Skeletal muscle tissue (tissue), 4 donors: ENCODE data around the gene TMPRSS4. TPM values are rescaled to one million over a fixed set of nuclear protein-coding genes. Genes with fewer than 3 reads are reported as not detected.
"Not testable (repeated sequence)": the region's sequence is repeated elsewhere in the genome, so short reads cannot be mapped to it uniquely, and the experiment has no call there.

ENCODE experiments used
- H3K27ac ChIP-seq: one replicate; pipeline ENCODE4 v1.7.0; 2013; ENCODE audit warnings: mild to moderate bottlenecking, low read depth, low read length, inconsistent platforms
- H3K27me3 ChIP-seq, 3 donors: one replicate each; pipeline ENCODE4 v1.7.0; 2013; ENCODE audit warnings: low read length in 3 of 3; ENCODE audit not compliant: control insufficient read depth in 3 of 3, insufficient read depth in 3 of 3
- H3K36me3 ChIP-seq, 3 donors: one replicate each; pipeline ENCODE4 v1.7.0; 2013; ENCODE audit warnings: low read length in 3 of 3; ENCODE audit not compliant: control insufficient read depth in 3 of 3, insufficient read depth in 3 of 3
- H3K4me1 ChIP-seq, 3 donors: one replicate each; pipeline ENCODE4 v1.7.0; 2013; ENCODE audit warnings: low read length in 3 of 3, mild to moderate bottlenecking in 3 of 3; ENCODE audit not compliant: control insufficient read depth in 3 of 3, insufficient read depth in 3 of 3
- H3K4me3 ChIP-seq, 3 donors: one replicate each; pipeline ENCODE4 v1.7.0; 2013; ENCODE audit warnings: low read length in 3 of 3
- H3K9ac ChIP-seq, 3 donors: one replicate each; pipeline ENCODE4 v1.7.0; 2013; ENCODE audit warnings: low read length in 3 of 3, mild to moderate bottlenecking in 3 of 3, moderate library complexity in 2 of 3, low read depth in 1 of 3
- H3K9me3 ChIP-seq, 3 donors: one replicate each; pipeline ENCODE4 v1.7.0; 2013; ENCODE audit warnings: low read length in 3 of 3; ENCODE audit not compliant: control insufficient read depth in 3 of 3
- total RNA-seq: library from RNA; depleted of rRNA; stranded (reverse); fragments of >200 nt; gene quantifications from one replicate; pipeline ENCODE4 v1.2.3, GENCODE V29; 2014
- donor health status: Osteomylitis.

TMPRSS4 gene
- total RNA-seq, 1 donor from 2014 or later, result not detected

DNA sequence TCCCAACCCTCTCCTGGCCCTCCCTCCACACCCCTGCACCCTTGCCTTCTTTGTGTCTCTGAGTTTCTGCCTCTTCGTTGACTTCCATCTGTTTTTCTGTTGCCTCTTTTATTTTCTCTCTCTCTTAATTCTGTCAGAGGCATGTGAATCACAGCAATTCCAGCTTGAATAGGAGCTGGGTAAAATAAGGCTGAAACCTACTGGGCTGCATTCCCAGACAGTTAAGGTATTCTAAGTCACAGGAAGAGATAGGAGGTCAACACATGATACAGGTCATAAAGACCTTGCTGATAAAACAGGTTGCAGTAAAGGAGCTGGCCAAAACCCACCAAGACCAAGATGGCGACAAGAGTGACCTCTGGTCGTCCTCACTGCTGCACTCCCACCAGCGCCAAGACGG, 14.2 kb upstream of the TMPRSS4 start:
- peaks cover 10 to 25% (median 24%) of the 10 kb centered on the region in 3 donors for H3K4me1 ChIP-seq
- not testable (repeated sequence) for H3K36me3 ChIP-seq, H3K9me3 ChIP-seq, H3K27me3 ChIP-seq, H3K4me3 ChIP-seq, H3K9ac ChIP-seq, H3K27ac ChIP-seq

DNA sequence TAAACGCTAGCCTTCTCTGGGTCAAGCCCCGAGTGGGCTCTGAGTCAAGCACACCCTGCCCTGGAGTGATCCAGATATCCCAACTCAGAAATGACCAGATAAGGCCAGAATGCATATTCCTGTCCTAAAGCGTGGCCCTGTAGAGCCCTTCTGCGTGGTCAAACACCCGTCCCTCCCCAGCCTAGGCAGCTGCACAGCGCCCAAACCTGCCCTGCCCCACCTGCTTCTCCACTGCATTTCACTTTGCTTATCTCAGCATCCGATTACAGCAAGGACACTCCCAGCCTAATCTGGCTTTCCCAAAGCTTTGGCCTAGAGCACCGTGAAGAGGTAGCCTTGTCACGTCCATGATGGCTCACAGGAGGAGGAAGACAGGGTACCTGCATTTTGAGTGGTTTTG, 11.9 kb upstream of the TMPRSS4 start:
- no peak overlapping the region for H3K4me3 ChIP-seq
- H3K27ac ChIP-seq, result no peak overlapping the region
- no peak overlapping the region for H3K9ac ChIP-seq
- peaks cover 0 to 6% (median 3%) of the 10 kb centered on the region in 3 donors for H3K27me3 ChIP-seq
- peaks cover 10 to 22% (median 18%) of the 10 kb centered on the region in 3 donors for H3K4me1 ChIP-seq
- no peaks in the 10 kb centered on the region for H3K36me3 ChIP-seq
- no peaks in the 10 kb centered on the region for H3K9me3 ChIP-seq

DNA sequence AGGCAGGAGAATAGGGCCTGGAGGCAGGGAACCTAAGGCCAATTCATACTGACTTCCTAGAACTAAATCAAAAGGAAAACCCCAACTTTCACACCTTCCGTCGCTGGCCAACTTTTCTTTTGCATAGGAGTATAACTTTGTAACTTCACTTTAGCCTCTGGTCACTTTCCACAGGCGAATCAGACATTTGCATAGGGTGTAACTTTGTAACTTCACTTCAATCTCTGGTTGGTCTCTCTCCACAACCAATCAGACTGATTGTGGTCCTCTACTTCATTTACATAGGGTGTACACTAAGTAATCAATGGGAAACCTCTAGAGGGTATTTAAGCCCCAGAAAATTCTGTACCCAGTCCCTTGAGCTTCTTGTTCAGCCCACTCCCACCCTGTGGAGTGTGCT, 11.5 kb upstream of the TMPRSS4 start:
- H3K9me3 ChIP-seq, result no peaks in the 10 kb centered on the region
- H3K9ac ChIP-seq, result no peak overlapping the region
- no peaks in the 10 kb centered on the region for H3K36me3 ChIP-seq
- H3K27ac ChIP-seq, result no peak overlapping the region
- H3K4me3 ChIP-seq, result no peak overlapping the region
- H3K27me3 ChIP-seq, result peaks cover 0 to 6% (median 3%) of the 10 kb centered on the region in 3 donors
- H3K4me1 ChIP-seq, result peaks cover 10 to 17% (median 14%) of the 10 kb centered on the region in 3 donors

- Histone ChIP-seq H3K36me3 (no peaks in the 10 kb centered on the region), H3K4me1 (peaks cover 0 to 8% (median 7%) of the 10 kb centered on the region in 3 donors), H3K27me3 (peaks cover 0 to 6% (median 3%) of the 10 kb centered on the region in 3 donors), H3K9me3 (no peaks in the 10 kb centered on the region), H3K4me3 (no peak overlapping the region), H3K9ac (no peak overlapping the region), H3K27ac (no peak overlapping the region)
Observed at GRCh38 chr11:118067006-118067405, 9.9 kb upstream of the TMPRSS4 start.

DNA sequence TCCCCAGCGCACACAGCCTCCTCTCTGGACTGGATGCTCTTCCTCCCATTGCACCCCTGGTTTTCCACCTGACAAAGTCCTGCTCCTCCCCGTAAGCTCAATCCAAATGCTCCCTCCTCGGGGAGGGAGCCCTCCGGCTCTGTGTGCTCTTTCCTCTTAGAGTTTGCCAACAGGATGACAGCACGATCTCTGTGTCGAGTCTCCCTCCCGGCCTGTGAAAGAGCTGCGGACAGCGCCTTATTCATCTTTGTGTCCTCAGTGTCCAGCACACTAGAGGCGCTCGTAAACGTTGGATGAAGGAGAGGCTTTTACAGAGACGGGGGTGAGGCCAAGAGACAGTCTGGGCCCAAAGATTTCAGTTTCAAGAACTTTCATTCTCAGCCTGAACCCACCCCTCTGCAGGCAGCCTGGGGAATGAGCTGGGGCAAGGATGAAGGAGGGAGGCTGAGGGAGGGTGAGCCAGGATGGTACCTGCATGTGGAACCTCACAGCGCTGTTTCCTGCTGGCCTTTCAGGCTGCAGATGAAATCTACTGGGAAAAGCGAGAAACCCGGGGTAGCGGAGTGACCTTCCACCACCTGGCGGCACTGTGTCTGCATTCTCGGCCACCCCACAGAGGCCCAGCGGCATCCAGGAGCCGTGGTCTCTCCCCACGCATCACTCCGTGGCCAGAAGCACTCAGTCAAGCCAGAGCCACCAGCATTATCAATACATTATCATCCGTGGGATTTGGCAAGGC, 8.5 kb upstream of the TMPRSS4 start:
- H3K27ac ChIP-seq, result no peak overlapping the region
- peaks cover 0 to 8% (median 4%) of the 10 kb centered on the region in 3 donors for H3K4me1 ChIP-seq

DNA sequence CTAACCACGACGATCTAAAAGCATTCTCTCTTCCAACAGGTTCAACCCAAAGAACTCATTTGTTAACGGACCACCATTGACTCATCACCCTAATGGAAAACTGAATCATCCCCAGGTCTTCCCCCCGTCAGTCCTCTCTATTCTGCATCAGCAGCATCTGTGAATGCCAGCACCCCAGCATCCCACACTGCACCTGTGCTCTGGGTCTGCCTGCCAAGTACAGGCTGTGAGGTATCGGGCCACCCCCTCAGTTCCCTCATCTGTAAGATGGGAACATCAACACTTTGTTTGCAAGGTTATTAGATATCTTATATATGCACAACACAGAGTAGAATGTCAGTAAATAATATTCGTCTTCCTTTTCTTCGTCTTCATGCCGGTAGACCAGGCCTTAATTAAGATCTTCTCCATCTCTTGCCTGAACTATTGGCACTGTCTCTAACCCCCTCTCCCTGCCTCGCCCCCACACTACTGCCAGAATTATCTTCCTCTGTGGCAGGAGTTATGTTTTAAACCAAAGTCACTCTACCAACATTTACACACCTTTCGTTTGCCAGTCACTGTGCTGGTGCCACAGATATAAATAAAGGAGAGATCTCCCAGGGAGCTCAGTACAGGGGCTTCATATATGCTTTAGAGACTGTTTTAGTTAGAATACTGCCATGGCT, 7.8 kb upstream of the TMPRSS4 start:
- H3K27me3 ChIP-seq, result peaks cover 0 to 6% (median 3%) of the 10 kb centered on the region in 3 donors
- H3K4me1 ChIP-seq, result peaks cover 0 to 8% (median 4%) of the 10 kb centered on the region in 3 donors
- no peak overlapping the region for H3K27ac ChIP-seq
- H3K9ac ChIP-seq, result no peak overlapping the region
- no peaks in the 10 kb centered on the region for H3K36me3 ChIP-seq
- H3K9me3 ChIP-seq, result no peaks in the 10 kb centered on the region
- H3K4me3 ChIP-seq, result no peak overlapping the region

More for the DNA sequence above, 8.5 kb upstream of the TMPRSS4 start:
- Histone ChIP-seq H3K27me3 (peaks cover 0 to 6% (median 3%) of the 10 kb centered on the region in 3 donors), H3K4me3 (no peak overlapping the region), H3K36me3 (no peaks in the 10 kb centered on the region), H3K9me3 (no peaks in the 10 kb centered on the region), H3K9ac (no peak overlapping the region)

DNA sequence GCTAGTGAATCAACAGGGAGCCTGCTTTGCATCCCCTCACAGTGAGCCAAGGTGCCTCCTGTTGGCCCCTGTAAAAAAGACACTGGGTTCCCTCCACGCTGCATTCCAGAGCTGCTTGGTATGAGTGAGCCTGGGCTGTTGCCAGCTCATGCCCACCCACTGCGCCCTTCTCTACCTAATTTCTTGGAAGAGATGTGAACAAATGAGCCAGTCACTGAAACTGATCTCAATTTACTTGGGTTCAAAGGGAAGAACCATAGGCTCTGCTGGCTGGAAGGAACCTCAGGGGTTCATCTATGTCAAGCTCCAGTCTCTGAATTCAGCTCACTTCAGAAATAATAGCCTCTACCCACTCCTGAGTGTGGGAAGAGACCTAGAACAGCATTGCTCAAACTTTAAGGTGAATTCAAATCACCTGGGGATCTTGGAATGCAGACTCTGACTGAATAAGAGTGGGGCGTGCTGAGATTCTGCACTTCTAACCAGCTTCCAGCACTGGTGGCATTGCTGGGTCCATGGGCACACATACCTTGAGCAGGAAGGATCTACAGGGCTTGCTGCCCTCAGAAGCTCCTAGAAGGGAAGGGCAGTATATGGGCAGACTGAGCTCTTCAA, 5.4 kb upstream of the TMPRSS4 start:
- Histone ChIP-seq H3K27me3 (peaks cover 0 to 8% (median 0%) of the 10 kb centered on the region in 3 donors), H3K9me3 (no peaks in the 10 kb centered on the region), H3K27ac (no peak overlapping the region), H3K9ac (no peak overlapping the region), H3K4me3 (no peak overlapping the region), H3K36me3 (no peaks in the 10 kb centered on the region), H3K4me1 (peaks cover 0 to 8% (median 4%) of the 10 kb centered on the region in 3 donors)

GRCh38 chr11:118073554-118073953, 3.3 kb upstream of the TMPRSS4 start:
- Histone ChIP-seq H3K27ac (no peak overlapping the region), H3K4me1 (peaks cover 0 to 8% (median 4%) of the 10 kb centered on the region in 3 donors), H3K9ac (no peak overlapping the region), H3K36me3 (no peaks in the 10 kb centered on the region), H3K27me3 (peaks cover 0 to 2% (median 0%) of the 10 kb centered on the region in 3 donors), H3K9me3 (no peaks in the 10 kb centered on the region), H3K4me3 (no peak overlapping the region)

DNA sequence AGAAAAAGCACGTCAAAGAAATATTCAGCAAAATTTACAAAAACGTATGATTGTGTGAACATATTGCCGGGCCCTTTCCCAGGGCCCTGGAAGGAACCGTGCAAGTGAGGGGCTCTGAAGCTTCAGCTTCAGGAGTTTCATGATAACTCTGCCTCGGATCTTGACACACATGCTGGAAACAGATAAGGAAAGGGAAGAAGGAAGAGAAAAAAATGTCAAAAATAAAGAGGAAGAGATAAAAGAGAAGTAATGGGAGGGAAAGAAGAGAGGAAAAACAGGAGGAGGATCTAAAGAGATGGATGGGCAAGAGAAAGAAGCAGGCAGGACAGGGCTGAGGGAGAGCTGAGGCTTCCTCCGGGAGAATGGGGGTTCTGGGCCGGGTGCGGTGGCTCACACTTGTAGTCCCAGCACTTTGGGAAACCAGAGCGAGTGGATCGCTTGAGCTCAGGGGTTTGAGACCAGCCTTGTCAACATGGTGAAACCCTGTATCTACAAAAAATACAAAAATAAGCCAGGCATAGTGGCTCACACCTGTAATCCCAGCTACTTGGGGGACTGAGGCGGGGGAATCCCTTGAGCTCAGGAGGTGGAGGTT, 2.7 kb upstream of the TMPRSS4 start:
- Histone ChIP-seq H3K9me3 (no peaks in the 10 kb centered on the region), H3K27me3 (peaks cover 0 to 2% (median 0%) of the 10 kb centered on the region in 3 donors), H3K4me3 (no peak overlapping the region), H3K27ac (no peak overlapping the region), H3K9ac (no peak overlapping the region), H3K36me3 (no peaks in the 10 kb centered on the region), H3K4me1 (peaks cover 0 to 8% (median 4%) of the 10 kb centered on the region in 3 donors)
